ENCODE results near the gene C4B. TPM values are rescaled to one million over a fixed set of nuclear protein-coding genes. Genes with fewer than 3 reads are reported as not detected.
"Not testable (repeated sequence)": the region's sequence is repeated elsewhere in the genome, so short reads cannot be mapped to it uniquely, and the experiment has no call there.

C4B gene
- total and polyA plus RNA-seq, 7 experiments from 2014 or later, result 0.59 to 8.5 (median 7.6) TPM; not detected in 1

- intact Hi-C loops (cut with micrococcal nuclease), result no loop called here
- peaks cover 0 to 2% (median 0%) of the 10 kb centered on the region in 11 donors for H3K9me3 Mint-ChIP-seq
Observed at GRCh38 chr6:32056254-32056653, 41.7 kb downstream of the C4B start.

GRCh38 chr6:32057966-32058365 is 43.4 kb downstream of the C4B start:
- POLR2A ChIA-PET, result no interaction called here
- peaks cover 0 to 4% (median 0%) of the 10 kb centered on the region in 5 donors for H3K27me3 Mint-ChIP-seq
- Histone ChIP-seq H3K9me3 (ENCODE audit: control insufficient read depth in 2 of 3, low read length in 3 of 3) (no peaks in the 10 kb centered on the region), H3K4me1 (ENCODE audit: control insufficient read depth in 2 of 2, insufficient read depth in 2 of 2, low read length in 2 of 2) (no peaks in the 10 kb centered on the region), H3K4me3 (ENCODE audit: low read length) (no peak overlapping the region), H3K36me3 (ENCODE audit: control insufficient read depth in 2 of 3, insufficient read depth in 3 of 3, low read length in 3 of 3) (no peaks in the 10 kb centered on the region), H3K27ac (ENCODE audit: low read depth, low read length) (no peak overlapping the region), H3K27me3 (ENCODE audit: control insufficient read depth in 2 of 2, insufficient read depth in 2 of 2, low read length in 2 of 2) (no peaks in the 10 kb centered on the region)
- intact Hi-C loops (cut with micrococcal nuclease), result no loop called here
- H3K4me3 Mint-ChIP-seq, result no peak overlapping the region
- CTCF ChIA-PET, result interaction anchor here (1.6 kb wide), 1 partner anchor 9 kb away, joined by 4 read pairs; no protein-coding TSS in a partner anchor
- DNase-seq (no peak), ATAC-seq (no peak)
- peaks cover 0 to 2% (median 0%) of the 10 kb centered on the region in 11 donors for H3K9me3 Mint-ChIP-seq
- no peaks in the 10 kb centered on the region for H3K36me3 Mint-ChIP-seq
- H3K4me1 Mint-ChIP-seq, result no peaks in the 10 kb centered on the region
- no peak overlapping the region for H3K27ac Mint-ChIP-seq

More at GRCh38 chr6:32056254-32056653, 41.7 kb downstream of the C4B start:
- Histone ChIP-seq H3K27me3 (ENCODE audit: control insufficient read depth in 2 of 2, insufficient read depth in 2 of 2, low read length in 2 of 2) (no peaks in the 10 kb centered on the region), H3K4me1 (ENCODE audit: control insufficient read depth in 2 of 2, insufficient read depth in 2 of 2, low read length in 2 of 2) (no peaks in the 10 kb centered on the region), H3K9me3 (ENCODE audit: control insufficient read depth in 2 of 3, low read length in 3 of 3) (no peaks in the 10 kb centered on the region), H3K4me3 (ENCODE audit: low read length) (no peak overlapping the region), H3K27ac (ENCODE audit: low read depth, low read length) (no peak overlapping the region), H3K36me3 (ENCODE audit: control insufficient read depth in 2 of 3, insufficient read depth in 3 of 3, low read length in 3 of 3) (no peaks in the 10 kb centered on the region)
- Mint-ChIP-seq H3K36me3 (peaks cover 0 to 4% (median 0%) of the 10 kb centered on the region in 5 donors), H3K27ac (no peak overlapping the region), H3K4me1 (no peaks in the 10 kb centered on the region), H3K27me3 (peaks cover 0 to 4% (median 0%) of the 10 kb centered on the region in 5 donors), H3K4me3 (no peak overlapping the region)
- ATAC-seq, result no peak
- ChIA-PET CTCF (interaction anchor here (0.8 kb wide), 1 partner anchor 103 kb away, joined by 4 read pairs; no protein-coding TSS in a partner anchor), POLR2A (no interaction called here)
- DNase-seq, result no peak

GRCh38 chr6:32058511-32058963 is 43.9 kb downstream of the C4B start:
- H3K9me3 Mint-ChIP-seq, result peaks cover 0 to under 1% (median 0%) of the 10 kb centered on the region in 11 donors
- H3K4me3 ChIP-seq (ENCODE audit: low read length), result no peak overlapping the region
- no peak overlapping the region for H3K27ac ChIP-seq (ENCODE audit: low read depth, low read length)
- H3K36me3 Mint-ChIP-seq, result peaks cover 0 to under 1% (median 0%) of the 10 kb centered on the region in 5 donors
- no peaks in the 10 kb centered on the region for H3K9me3 ChIP-seq (ENCODE audit: control insufficient read depth in 2 of 3, low read length in 3 of 3)
- intact Hi-C loops (cut with micrococcal nuclease), result no loop called here
- no peaks in the 10 kb centered on the region for H3K4me1 Mint-ChIP-seq
- ChIA-PET POLR2A (no interaction called here), CTCF (interaction anchor here (1.6 kb wide), 1 partner anchor 10 kb away, joined by 4 read pairs; no protein-coding TSS in a partner anchor)
- ATAC-seq (no peak), DNase-seq (no peak)
- no peak overlapping the region for H3K4me3 Mint-ChIP-seq
- H3K27ac Mint-ChIP-seq, result no peak overlapping the region
- no peaks in the 10 kb centered on the region for H3K27me3 ChIP-seq (ENCODE audit: control insufficient read depth in 2 of 2, insufficient read depth in 2 of 2, low read length in 2 of 2)
- no peaks in the 10 kb centered on the region for H3K36me3 ChIP-seq (ENCODE audit: control insufficient read depth in 2 of 3, insufficient read depth in 3 of 3, low read length in 3 of 3)
- peaks cover 0 to 4% (median 0%) of the 10 kb centered on the region in 5 donors for H3K27me3 Mint-ChIP-seq
- no peaks in the 10 kb centered on the region for H3K4me1 ChIP-seq (ENCODE audit: control insufficient read depth in 2 of 2, insufficient read depth in 2 of 2, low read length in 2 of 2)

- no peak overlapping the region for H3K27ac Mint-ChIP-seq
Observed at GRCh38 chr6:32060966-32061655, 46.5 kb downstream of the C4B start.

GRCh38 chr6:32064706-32065105 is 50.1 kb downstream of the C4B start:
- H3K9me3 Mint-ChIP-seq, result no peaks in the 10 kb centered on the region
- Histone ChIP-seq H3K27ac (ENCODE audit: low read depth, low read length) (no peak overlapping the region), H3K9me3 (ENCODE audit: control insufficient read depth in 2 of 3, low read length in 3 of 3) (no peaks in the 10 kb centered on the region), H3K4me1 (ENCODE audit: control insufficient read depth in 2 of 2, insufficient read depth in 2 of 2, low read length in 2 of 2) (no peaks in the 10 kb centered on the region), H3K4me3 (ENCODE audit: low read length) (no peak overlapping the region), H3K27me3 (ENCODE audit: control insufficient read depth in 2 of 2, insufficient read depth in 2 of 2, low read length in 2 of 2) (no peaks in the 10 kb centered on the region), H3K36me3 (ENCODE audit: control insufficient read depth in 2 of 3, insufficient read depth in 3 of 3, low read length in 3 of 3) (no peaks in the 10 kb centered on the region)
- intact Hi-C loops (cut with micrococcal nuclease), result no loop called here
- H3K27me3 Mint-ChIP-seq, result peaks cover 0 to 4% (median 0%) of the 10 kb centered on the region in 5 donors
- DNase-seq, result no peak
- ATAC-seq, result no peak
- peaks cover 0 to 2% (median 0%) of the 10 kb centered on the region in 7 donors for H3K4me1 Mint-ChIP-seq
- H3K27ac Mint-ChIP-seq, result no peak overlapping the region
- H3K36me3 Mint-ChIP-seq, result peaks cover 0 to 14% (median 0%) of the 10 kb centered on the region in 5 donors
- POLR2A ChIA-PET, result no interaction called here
- no peak overlapping the region for H3K4me3 Mint-ChIP-seq
- CTCF ChIA-PET, result no interaction called here

More at GRCh38 chr6:32060966-32061655, 46.5 kb downstream of the C4B start:
- no peaks in the 10 kb centered on the region for H3K27me3 ChIP-seq (ENCODE audit: control insufficient read depth in 2 of 2, insufficient read depth in 2 of 2, low read length in 2 of 2)
- CTCF ChIA-PET, result no interaction called here
- ATAC-seq (no peak), DNase-seq (no peak)
- H3K4me1 Mint-ChIP-seq, result no peaks in the 10 kb centered on the region
- H3K9me3 ChIP-seq (ENCODE audit: control insufficient read depth in 2 of 3, low read length in 3 of 3), result no peaks in the 10 kb centered on the region
- no peaks in the 10 kb centered on the region for H3K4me1 ChIP-seq (ENCODE audit: control insufficient read depth in 2 of 2, insufficient read depth in 2 of 2, low read length in 2 of 2)
- H3K27me3 Mint-ChIP-seq, result peaks cover 0 to 4% (median 0%) of the 10 kb centered on the region in 5 donors
- POLR2A ChIA-PET, result interaction anchor here (0.6 kb wide), 1 partner anchor 911 kb away, joined by 3 read pairs; no protein-coding TSS in a partner anchor
- H3K36me3 ChIP-seq (ENCODE audit: control insufficient read depth in 2 of 3, insufficient read depth in 3 of 3, low read length in 3 of 3), result no peaks in the 10 kb centered on the region
- intact Hi-C loops (cut with micrococcal nuclease), result no loop called here
- no peak overlapping the region for H3K4me3 ChIP-seq (ENCODE audit: low read length)
- H3K27ac ChIP-seq (ENCODE audit: low read depth, low read length), result no peak overlapping the region
- no peaks in the 10 kb centered on the region for H3K9me3 Mint-ChIP-seq
- H3K4me3 Mint-ChIP-seq, result no peak overlapping the region
- peaks cover 0 to 10% (median 0%) of the 10 kb centered on the region in 5 donors for H3K36me3 Mint-ChIP-seq

GRCh38 chr6:32067521-32067920 is 52.9 kb downstream of the C4B start:
- H3K4me1 ChIP-seq (ENCODE audit: control insufficient read depth in 2 of 2, insufficient read depth in 2 of 2, low read length in 2 of 2); CTCF ChIA-PET; intact Hi-C loops (cut with micrococcal nuclease); H3K4me3 Mint-ChIP-seq; DNase-seq; H3K9me3 Mint-ChIP-seq; H3K4me3 ChIP-seq (ENCODE audit: low read length); H3K27ac Mint-ChIP-seq; ATAC-seq; H3K4me1 Mint-ChIP-seq; H3K27ac ChIP-seq (ENCODE audit: low read depth, low read length); H3K36me3 ChIP-seq (ENCODE audit: control insufficient read depth in 2 of 3, insufficient read depth in 3 of 3, low read length in 3 of 3); H3K27me3 Mint-ChIP-seq; H3K27me3 ChIP-seq (ENCODE audit: control insufficient read depth in 2 of 2, insufficient read depth in 2 of 2, low read length in 2 of 2); POLR2A ChIA-PET; H3K9me3 ChIP-seq (ENCODE audit: control insufficient read depth in 2 of 3, low read length in 3 of 3): not testable (repeated sequence)
- H3K36me3 Mint-ChIP-seq, result peaks cover 0 to 14% (median 0%) of the 10 kb centered on the region in 5 donors

- CTCF ChIA-PET; H3K36me3 ChIP-seq (ENCODE audit: control insufficient read depth in 2 of 3, insufficient read depth in 3 of 3, low read length in 3 of 3); DNase-seq; POLR2A ChIA-PET; intact Hi-C loops (cut with micrococcal nuclease); H3K9me3 ChIP-seq (ENCODE audit: control insufficient read depth in 2 of 3, low read length in 3 of 3); H3K27me3 Mint-ChIP-seq; H3K4me3 ChIP-seq (ENCODE audit: low read length); H3K27ac Mint-ChIP-seq; ATAC-seq; H3K27ac ChIP-seq (ENCODE audit: low read depth, low read length); H3K4me1 Mint-ChIP-seq; H3K4me1 ChIP-seq (ENCODE audit: control insufficient read depth in 2 of 2, insufficient read depth in 2 of 2, low read length in 2 of 2); H3K9me3 Mint-ChIP-seq; H3K4me3 Mint-ChIP-seq; H3K27me3 ChIP-seq (ENCODE audit: control insufficient read depth in 2 of 2, insufficient read depth in 2 of 2, low read length in 2 of 2): not testable (repeated sequence)
- peaks cover 0 to 17% (median 0%) of the 10 kb centered on the region in 5 donors for H3K36me3 Mint-ChIP-seq
Observed at GRCh38 chr6:32068315-32068714, 53.7 kb downstream of the C4B start.
